Natural killer cell (primary cell): ENCODE measurements around the gene ABHD17A. TPM values are rescaled to one million over a fixed set of nuclear protein-coding genes. Genes with fewer than 3 reads are reported as not detected.

Source experiments
- ATAC-seq, 3 donors: fragments of 150-1000 bp in 2 of 3; fragments of 200-7000 bp in 1 of 3; cut with Tn5 transposase; 1 replicate in 1 of 3; 2 replicates in 2 of 3; pipeline ENCODE4 v1.10.0; 2021; ENCODE audit warnings: mild to moderate bottlenecking in 2 of 3, moderate library complexity in 2 of 3
- DNase-seq, 2 donors: peaks; one replicate each; pipeline versions ENCODE4 v3.0.0 to v3.0.0-alpha.2; 2013 to 2021; ENCODE audit warnings: mixed read lengths in 1 of 2
- H3K27ac ChIP-seq: one replicate; pipeline ENCODE4 v1.5.1; 2013; ENCODE audit warnings: mild to moderate bottlenecking, low read length
- H3K27me3 ChIP-seq: one replicate; pipeline ENCODE4 v1.6.1; 2013; ENCODE audit warnings: low read length; ENCODE audit not compliant: control insufficient read depth, insufficient read depth
- H3K36me3 ChIP-seq: one replicate; pipeline ENCODE4 v1.6.1; 2013; ENCODE audit warnings: low read length; ENCODE audit not compliant: control insufficient read depth, insufficient read depth
- H3K4me1 ChIP-seq: one replicate; pipeline ENCODE4 v1.6.1; 2013; ENCODE audit warnings: low read length; ENCODE audit not compliant: control insufficient read depth, insufficient read depth
- H3K4me3 ChIP-seq: one replicate; pipeline ENCODE4 v1.5.1; 2013; ENCODE audit warnings: low read length
- H3K9me3 ChIP-seq: one replicate; pipeline ENCODE4 v1.6.1; 2013; ENCODE audit warnings: low read length; ENCODE audit not compliant: control insufficient read depth, insufficient read depth
- H3K27ac Mint-ChIP-seq, 2 donors: one replicate each; pipeline ENCODE4 v1.8.0; 2022; ENCODE audit warnings: mild to moderate bottlenecking in 2 of 2, mixed read lengths in 2 of 2, moderate library complexity in 1 of 2
- H3K27me3 Mint-ChIP-seq, 2 donors: one replicate each; pipeline ENCODE4 v1.8.0; 2022; ENCODE audit warnings: low read depth in 2 of 2, mixed read lengths in 2 of 2
- H3K36me3 Mint-ChIP-seq: one replicate; pipeline ENCODE4 v1.8.0; 2022; ENCODE audit warnings: mixed read lengths
- H3K4me1 Mint-ChIP-seq, 2 donors: one replicate each; pipeline ENCODE4 v1.8.0; 2022; ENCODE audit warnings: mixed read lengths in 2 of 2
- H3K4me3 Mint-ChIP-seq: one replicate; pipeline ENCODE4 v1.8.0; 2022; ENCODE audit warnings: mild to moderate bottlenecking, moderate library complexity, mixed read lengths
- H3K9me3 Mint-ChIP-seq, 2 donors: one replicate each; pipeline ENCODE4 v1.8.0; 2022; ENCODE audit warnings: mixed read lengths in 2 of 2
- CTCF ChIP-seq: fragments of 200-600 bp; IDR thresholded peaks from one replicate; pipeline ENCODE4 v1.8.0; 2022; ENCODE audit warnings: antibody characterized with exemption
- WGBS: methylation state at CpG from one replicate; pipeline ENCODE4 v1.1.7; 2013; ENCODE audit warnings: missing lambda C conversion rate; ENCODE audit not compliant: insufficient coverage; 5-methylcytosine and 5-hydroxymethylcytosine counted together
- intact Hi-C: fragments of 100-400 bp; cut with micrococcal nuclease; formaldehyde crosslinking; loops from one replicate; pipeline ENCODE4 v1.14.2; 2022
- total RNA-seq, 4 donors: library from RNA; stranded (reverse); fragments of 120-200 nt in 1 of 4; gene quantifications; one replicate each; pipeline versions ENCODE4 v1.2.3 to v1.2.4, GENCODE V29; 2013 to 2022

The ABHD17A gene
- total RNA-seq, 3 donors from 2014 or later (not counting 1 experiment from before 2014, with no cell fraction given): 554 to 652 (median 608) TPM

GRCh38 chr19:1931445-1931844 lies 46.1 kb upstream of the ABHD17A start:
- no peak overlapping the region for H3K4me3 Mint-ChIP-seq
- H3K9me3 ChIP-seq: no peaks in the 10 kb centered on the region
- no peaks in the 10 kb centered on the region for H3K27me3 ChIP-seq
- H3K9me3 Mint-ChIP-seq: no peaks in the 10 kb centered on the region
- H3K4me1 ChIP-seq: peaks cover 37% of the 10 kb centered on the region
- H3K4me1 Mint-ChIP-seq: peaks cover 14 to 40% of the 10 kb centered on the region in 2 donors
- 100% methylated on average over 1 of the region's 1 CpG for WGBS
- no peaks in the 10 kb centered on the region for H3K36me3 Mint-ChIP-seq
- peaks cover 0 to 3% of the 10 kb centered on the region in 2 donors for H3K27me3 Mint-ChIP-seq
- H3K27ac Mint-ChIP-seq: no peak overlapping the region
- intact Hi-C loops: no loop called here
- DNase-seq: no peak
- no peak for TF ChIP-seq CTCF
- no peak overlapping the region for H3K4me3 ChIP-seq
- no peak for ATAC-seq
- H3K27ac ChIP-seq: no peak overlapping the region
- no peaks in the 10 kb centered on the region for H3K36me3 ChIP-seq

GRCh38 chr19:1929021-1929742 lies 43.9 kb upstream of the ABHD17A start:
- DNase-seq (peak; percentile 87 to 89), ATAC-seq (peak; percentile 94)
- Mint-ChIP-seq H3K4me3 (peak overlapping the region; percentile 92), H3K4me1 (peaks cover 9 to 32% of the 10 kb centered on the region in 2 donors), H3K27ac (peak overlapping the region; percentile 68 to 74), H3K9me3 (no peaks in the 10 kb centered on the region), H3K36me3 (no peaks in the 10 kb centered on the region), H3K27me3 (peaks cover 0 to 3% of the 10 kb centered on the region in 2 donors)
- intact Hi-C loops: loop anchor here (5.0 kb wide), 2 partner anchors 38 to 88 kb away; partner anchors contain the start of gene BTBD2
- Histone ChIP-seq H3K4me1 (peaks cover 37% of the 10 kb centered on the region), H3K27me3 (no peaks in the 10 kb centered on the region), H3K9me3 (no peaks in the 10 kb centered on the region), H3K4me3 (peak overlapping the region; percentile 42), H3K27ac (no peak overlapping the region), H3K36me3 (peaks cover 7% of the 10 kb centered on the region)
- peak; percentile 93 for TF ChIP-seq CTCF
- WGBS: 20% methylated on average over 40 of the region's 42 CpGs

- intact Hi-C loops: loop anchor here (5.0 kb wide), 2 partner anchors 42 to 92 kb away; partner anchors contain the start of gene BTBD2
- no peaks in the 10 kb centered on the region for H3K27me3 Mint-ChIP-seq
- H3K27ac Mint-ChIP-seq: no peak overlapping the region
- H3K4me3 Mint-ChIP-seq: no peak overlapping the region
- DNase-seq: no peak
- 88% methylated on average over 13 of the region's 16 CpGs for WGBS
- no peak for TF ChIP-seq CTCF
- H3K9me3 Mint-ChIP-seq: no peaks in the 10 kb centered on the region
- Histone ChIP-seq H3K27ac (no peak overlapping the region), H3K27me3 (no peaks in the 10 kb centered on the region), H3K4me3 (no peak overlapping the region), H3K9me3 (no peaks in the 10 kb centered on the region), H3K36me3 (peaks cover 13% of the 10 kb centered on the region), H3K4me1 (peaks cover 30% of the 10 kb centered on the region)
- H3K36me3 Mint-ChIP-seq: no peaks in the 10 kb centered on the region
- H3K4me1 Mint-ChIP-seq: peaks cover 9 to 23% of the 10 kb centered on the region in 2 donors
- ATAC-seq: no peak
These were observed 40.2 kb upstream of the ABHD17A start for GRCh38 chr19:1925544-1925943.
